Measurements from ENCODE around the gene FSIP1. TPM values are rescaled to one million over a fixed set of nuclear protein-coding genes. Genes with fewer than 3 reads are reported as not detected.

The FSIP1 gene
- polyA plus RNA-seq, 2 of the 4 experiments (the other 2 are of a cell fraction), result 0.71 to 0.93 TPM

GRCh38 chr15:39682366-39682765, 100.3 kb downstream of the FSIP1 start:
- no peak overlapping the region for H3K4me3 ChIP-seq
- no peaks in the 10 kb centered on the region for H3K4me1 ChIP-seq
- FAIRE-seq (no peak), ATAC-seq (no peak), DNase-seq (ENCODE audit: low read depth in 1 of 2, low spot score in 1 of 2) (no peak)
- H3K9me3 ChIP-seq, result no peaks in the 10 kb centered on the region
- 91% methylated on average over 2 of the region's 2 CpGs for WGBS (ENCODE audit: missing lambda C conversion rate)
- no peak overlapping the region for H3K27ac ChIP-seq
- TF ChIP-seq HOXB5 (CRISPR knock-in tag; IDR thresholded peaks at IDR 0.05), result no peak
- TF ChIP-seq, protein P1, sequence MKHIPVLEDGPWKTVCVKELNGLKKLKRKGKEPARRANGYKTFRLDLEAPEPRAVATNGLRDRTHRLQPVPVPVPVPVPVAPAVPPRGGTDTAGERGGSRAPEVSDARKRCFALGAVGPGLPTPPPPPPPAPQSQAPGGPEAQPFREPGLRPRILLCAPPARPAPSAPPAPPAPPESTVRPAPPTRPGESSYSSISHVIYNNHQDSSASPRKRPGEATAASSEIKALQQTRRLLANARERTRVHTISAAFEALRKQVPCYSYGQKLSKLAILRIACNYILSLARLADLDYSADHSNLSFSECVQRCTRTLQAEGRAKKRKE (CRISPR knock-in tag; IDR thresholded peaks at IDR 0.05; ENCODE audit: low read depth), result no peak
- TF ChIP-seq SMC3 (IDR thresholded peaks at IDR 0.05), result no peak
- TF ChIP-seq CHD2 (IDR thresholded peaks at IDR 0.05; ENCODE audit: low read length, partially characterized antibody), result no peak
- no peak for TF ChIP-seq MAFK (IDR thresholded peaks at IDR 0.05; ENCODE audit: partially characterized antibody)
- no peak for TF ChIP-seq TP53 (CRISPR knock-in tag; IDR thresholded peaks at IDR 0.05)
- TF ChIP-seq ZC3H11A (IDR thresholded peaks at IDR 0.05), result no peak
- no peak for TF ChIP-seq POLR2A (IDR thresholded peaks at IDR 0.05; ENCODE audit: low read length)
- no peak for TF ChIP-seq NFE2L2 (conservative IDR thresholded peaks at IDR 0.05; ENCODE audit: low read length)
- no peak for TF ChIP-seq KDM5A (IDR thresholded peaks at IDR 0.05)
- no peak for TF ChIP-seq ELK1 (IDR thresholded peaks at IDR 0.05; ENCODE audit: low read depth, low read length)
- TF ChIP-seq FOSL2 (IDR thresholded peaks at IDR 0.05), result no peak
- TF ChIP-seq FOSL2 (CRISPR knock-in tag; IDR thresholded peaks at IDR 0.05), result no peak
- TF ChIP-seq, protein P2, sequence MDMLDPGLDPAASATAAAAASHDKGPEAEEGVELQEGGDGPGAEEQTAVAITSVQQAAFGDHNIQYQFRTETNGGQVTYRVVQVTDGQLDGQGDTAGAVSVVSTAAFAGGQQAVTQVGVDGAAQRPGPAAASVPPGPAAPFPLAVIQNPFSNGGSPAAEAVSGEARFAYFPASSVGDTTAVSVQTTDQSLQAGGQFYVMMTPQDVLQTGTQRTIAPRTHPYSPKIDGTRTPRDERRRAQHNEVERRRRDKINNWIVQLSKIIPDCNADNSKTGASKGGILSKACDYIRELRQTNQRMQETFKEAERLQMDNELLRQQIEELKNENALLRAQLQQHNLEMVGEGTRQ (IDR thresholded peaks at IDR 0.05), result no peak
- no peak for TF ChIP-seq HOXB13 (CRISPR knock-in tag; IDR thresholded peaks at IDR 0.05; ENCODE audit: low read depth)
- no peak for TF ChIP-seq TFCP2L1 (CRISPR knock-in tag; IDR thresholded peaks at IDR 0.05)
- TF ChIP-seq CTCF (IDR thresholded peaks at IDR 0.05), result no peak
- CTCF ChIA-PET, result interaction anchor here (1.4 kb wide), 1 partner anchor 74 kb away, joined by 5 read pairs; no protein-coding TSS in a partner anchor
- POLR2A ChIA-PET, result no interaction called here
- H3K4me2 ChIP-seq, result no peak overlapping the region

DNA sequence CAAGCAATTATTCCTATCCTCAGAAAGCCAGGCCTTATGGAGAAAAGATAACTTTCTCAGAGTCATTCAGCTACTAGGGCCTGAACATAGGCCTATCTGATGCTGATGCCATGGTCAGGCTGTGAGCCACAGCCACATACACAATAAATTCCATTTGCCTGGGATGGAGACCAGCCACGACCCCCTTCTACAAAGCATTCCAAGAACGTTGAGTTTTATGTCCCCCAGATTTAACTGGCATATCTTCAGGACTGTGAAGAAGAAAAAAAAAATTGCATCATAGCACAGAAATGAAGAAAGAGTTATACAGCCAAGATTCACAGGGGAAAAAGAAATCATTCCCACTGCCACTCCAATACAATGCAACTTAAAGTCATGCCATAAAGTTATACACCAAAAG, 101.8 kb downstream of the FSIP1 start:
- ChIA-PET POLR2A (interaction anchor here (0.6 kb wide), 1 partner anchor 785 kb away, joined by 3 read pairs; no protein-coding TSS in a partner anchor), CTCF (no interaction called here)
- Histone ChIP-seq H3K4me3 (no peak overlapping the region), H3K27ac (no peak overlapping the region), H3K9me3 (no peaks in the 10 kb centered on the region), H3K4me1 (no peaks in the 10 kb centered on the region), H3K4me2 (no peak overlapping the region)
- no peak for FAIRE-seq
- DNase-seq (ENCODE audit: low read depth in 1 of 2, low spot score in 1 of 2), result no peak
- 36% methylated on average over 2 of the region's 2 CpGs for WGBS (ENCODE audit: missing lambda C conversion rate)
- no peak for ATAC-seq
- no peak for TF ChIP-seq EHMT2 (IDR thresholded peaks at IDR 0.05; ENCODE audit: low read depth)
- no peak for TF ChIP-seq ZNF302 (CRISPR knock-in tag; IDR thresholded peaks at IDR 0.05)
- no peak for TF ChIP-seq HOXA7 (CRISPR knock-in tag; IDR thresholded peaks at IDR 0.05)
- no peak for TF ChIP-seq GATA3 (IDR thresholded peaks at IDR 0.05; ENCODE audit: borderline replicate concordance)
- no peak for TF ChIP-seq ESRRA (IDR thresholded peaks at IDR 0.05; ENCODE audit: borderline replicate concordance, low read length)
- no peak for TF ChIP-seq JUN (IDR thresholded peaks at IDR 0.05)
- no peak for TF ChIP-seq FOXS1 (CRISPR knock-in tag; IDR thresholded peaks at IDR 0.05)
- TF ChIP-seq, protein P3, sequence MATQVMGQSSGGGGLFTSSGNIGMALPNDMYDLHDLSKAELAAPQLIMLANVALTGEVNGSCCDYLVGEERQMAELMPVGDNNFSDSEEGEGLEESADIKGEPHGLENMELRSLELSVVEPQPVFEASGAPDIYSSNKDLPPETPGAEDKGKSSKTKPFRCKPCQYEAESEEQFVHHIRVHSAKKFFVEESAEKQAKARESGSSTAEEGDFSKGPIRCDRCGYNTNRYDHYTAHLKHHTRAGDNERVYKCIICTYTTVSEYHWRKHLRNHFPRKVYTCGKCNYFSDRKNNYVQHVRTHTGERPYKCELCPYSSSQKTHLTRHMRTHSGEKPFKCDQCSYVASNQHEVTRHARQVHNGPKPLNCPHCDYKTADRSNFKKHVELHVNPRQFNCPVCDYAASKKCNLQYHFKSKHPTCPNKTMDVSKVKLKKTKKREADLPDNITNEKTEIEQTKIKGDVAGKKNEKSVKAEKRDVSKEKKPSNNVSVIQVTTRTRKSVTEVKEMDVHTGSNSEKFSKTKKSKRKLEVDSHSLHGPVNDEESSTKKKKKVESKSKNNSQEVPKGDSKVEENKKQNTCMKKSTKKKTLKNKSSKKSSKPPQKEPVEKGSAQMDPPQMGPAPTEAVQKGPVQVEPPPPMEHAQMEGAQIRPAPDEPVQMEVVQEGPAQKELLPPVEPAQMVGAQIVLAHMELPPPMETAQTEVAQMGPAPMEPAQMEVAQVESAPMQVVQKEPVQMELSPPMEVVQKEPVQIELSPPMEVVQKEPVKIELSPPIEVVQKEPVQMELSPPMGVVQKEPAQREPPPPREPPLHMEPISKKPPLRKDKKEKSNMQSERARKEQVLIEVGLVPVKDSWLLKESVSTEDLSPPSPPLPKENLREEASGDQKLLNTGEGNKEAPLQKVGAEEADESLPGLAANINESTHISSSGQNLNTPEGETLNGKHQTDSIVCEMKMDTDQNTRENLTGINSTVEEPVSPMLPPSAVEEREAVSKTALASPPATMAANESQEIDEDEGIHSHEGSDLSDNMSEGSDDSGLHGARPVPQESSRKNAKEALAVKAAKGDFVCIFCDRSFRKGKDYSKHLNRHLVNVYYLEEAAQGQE (IDR thresholded peaks at IDR 0.05), result no peak
